ENCODE data around the gene CDK19. TPM values are rescaled to one million over a fixed set of nuclear protein-coding genes. Genes with fewer than 3 reads are reported as not detected.
"Not testable (repeated sequence)": the region's sequence is repeated elsewhere in the genome, so short reads cannot be mapped to it uniquely, and the experiment has no call there.

The CDK19 gene
- total RNA-seq, 6 experiments from 2014 or later: 18.6 to 22.4 (median 20.0) TPM

DNA sequence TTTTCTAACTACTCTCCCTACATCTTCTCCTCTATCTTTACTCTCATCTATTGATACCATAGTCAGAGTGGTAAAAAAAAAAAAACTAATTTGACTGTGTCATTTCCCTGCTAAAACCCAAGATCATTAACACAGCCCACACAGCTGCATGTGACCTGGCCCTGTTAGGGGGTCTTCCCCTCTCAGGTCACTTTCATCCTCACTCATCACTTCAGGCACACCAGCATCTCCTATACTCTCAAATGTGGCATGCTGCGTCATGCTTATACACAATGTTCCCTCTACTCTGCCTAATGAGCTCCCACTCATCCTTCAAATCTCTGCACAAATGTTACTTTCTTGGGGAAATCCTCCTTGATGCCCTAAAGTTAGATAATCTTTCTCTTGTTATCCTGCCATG, 86.8 kb downstream of the CDK19 start:
- Mint-ChIP-seq H3K36me3 (ENCODE audit: low read depth) (no peaks in the 10 kb centered on the region), H3K9me3 (no peaks in the 10 kb centered on the region), H3K27me3 (ENCODE audit: insufficient read depth) (peaks cover 1% of the 10 kb centered on the region; the same call in 1 of the 2 replicates), H3K4me3 (no peak overlapping the region), H3K4me1 (ENCODE audit: low read depth) (peaks cover 10% of the 10 kb centered on the region), H3K27ac (no peak overlapping the region)
- no peak for DNase-seq
- TF ChIP-seq, protein P1, sequence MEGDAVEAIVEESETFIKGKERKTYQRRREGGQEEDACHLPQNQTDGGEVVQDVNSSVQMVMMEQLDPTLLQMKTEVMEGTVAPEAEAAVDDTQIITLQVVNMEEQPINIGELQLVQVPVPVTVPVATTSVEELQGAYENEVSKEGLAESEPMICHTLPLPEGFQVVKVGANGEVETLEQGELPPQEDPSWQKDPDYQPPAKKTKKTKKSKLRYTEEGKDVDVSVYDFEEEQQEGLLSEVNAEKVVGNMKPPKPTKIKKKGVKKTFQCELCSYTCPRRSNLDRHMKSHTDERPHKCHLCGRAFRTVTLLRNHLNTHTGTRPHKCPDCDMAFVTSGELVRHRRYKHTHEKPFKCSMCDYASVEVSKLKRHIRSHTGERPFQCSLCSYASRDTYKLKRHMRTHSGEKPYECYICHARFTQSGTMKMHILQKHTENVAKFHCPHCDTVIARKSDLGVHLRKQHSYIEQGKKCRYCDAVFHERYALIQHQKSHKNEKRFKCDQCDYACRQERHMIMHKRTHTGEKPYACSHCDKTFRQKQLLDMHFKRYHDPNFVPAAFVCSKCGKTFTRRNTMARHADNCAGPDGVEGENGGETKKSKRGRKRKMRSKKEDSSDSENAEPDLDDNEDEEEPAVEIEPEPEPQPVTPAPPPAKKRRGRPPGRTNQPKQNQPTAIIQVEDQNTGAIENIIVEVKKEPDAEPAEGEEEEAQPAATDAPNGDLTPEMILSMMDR (IDR thresholded peaks at IDR 0.05): no peak

DNA sequence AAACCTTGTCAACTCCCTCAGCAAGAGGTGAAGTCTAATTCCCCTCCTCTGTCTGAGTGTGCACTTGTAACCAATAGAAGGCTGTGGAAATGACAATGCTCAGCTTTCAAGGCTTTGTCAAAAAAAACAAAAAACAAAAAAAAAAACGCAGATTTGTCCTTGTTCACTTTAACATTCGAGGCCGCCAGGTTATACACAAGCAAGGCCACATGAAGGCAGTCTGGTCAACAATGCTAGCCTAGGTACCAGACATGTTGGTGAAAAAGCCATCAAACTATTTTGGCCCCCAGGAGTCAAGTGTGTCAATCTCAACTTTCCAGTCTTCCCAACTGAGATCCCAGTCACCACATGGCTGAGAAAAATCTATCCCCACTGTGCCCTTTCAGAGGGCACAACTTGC, 92.3 kb downstream of the CDK19 start:
- TF ChIP-seq, protein P1 (IDR thresholded peaks at IDR 0.05): no peak
- H3K36me3 Mint-ChIP-seq (ENCODE audit: low read depth): no peaks in the 10 kb centered on the region
- no peaks in the 10 kb centered on the region for H3K4me1 Mint-ChIP-seq (ENCODE audit: low read depth)
- H3K4me3 Mint-ChIP-seq: no peak overlapping the region
- H3K27me3 Mint-ChIP-seq (ENCODE audit: insufficient read depth): no peaks in the 10 kb centered on the region
- H3K27ac Mint-ChIP-seq: no peak overlapping the region
- no peak for DNase-seq
- no peaks in the 10 kb centered on the region for H3K9me3 Mint-ChIP-seq

DNA sequence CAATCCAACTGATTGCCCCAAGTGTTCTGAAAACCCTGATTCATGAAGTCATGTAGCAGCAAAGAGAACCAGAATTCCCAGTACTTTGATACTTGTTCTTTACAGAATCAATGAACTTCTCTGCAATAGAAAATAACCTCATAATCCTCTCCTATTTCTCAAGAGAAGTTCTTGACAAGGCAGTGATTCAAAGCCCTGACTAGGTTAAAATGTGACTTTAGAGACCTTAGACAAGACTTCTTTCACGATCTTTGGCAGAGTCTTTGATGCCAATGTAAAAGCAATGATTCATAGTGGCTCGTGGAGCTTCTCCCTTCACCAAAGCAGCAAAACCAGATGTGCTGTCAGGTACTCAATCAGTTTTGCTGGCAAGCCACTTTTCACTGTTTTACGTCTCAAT, 95.2 kb downstream of the CDK19 start:
- Mint-ChIP-seq H3K27ac (no peak overlapping the region), H3K4me1 (ENCODE audit: low read depth) (peaks cover 5% of the 10 kb centered on the region; the same call in 1 of the 2 replicates), H3K4me3 (no peak overlapping the region), H3K27me3 (ENCODE audit: insufficient read depth) (no peaks in the 10 kb centered on the region), H3K36me3 (ENCODE audit: low read depth) (no peaks in the 10 kb centered on the region), H3K9me3 (no peaks in the 10 kb centered on the region)
- no peak for DNase-seq
- TF ChIP-seq, protein P1 (IDR thresholded peaks at IDR 0.05): no peak

DNA sequence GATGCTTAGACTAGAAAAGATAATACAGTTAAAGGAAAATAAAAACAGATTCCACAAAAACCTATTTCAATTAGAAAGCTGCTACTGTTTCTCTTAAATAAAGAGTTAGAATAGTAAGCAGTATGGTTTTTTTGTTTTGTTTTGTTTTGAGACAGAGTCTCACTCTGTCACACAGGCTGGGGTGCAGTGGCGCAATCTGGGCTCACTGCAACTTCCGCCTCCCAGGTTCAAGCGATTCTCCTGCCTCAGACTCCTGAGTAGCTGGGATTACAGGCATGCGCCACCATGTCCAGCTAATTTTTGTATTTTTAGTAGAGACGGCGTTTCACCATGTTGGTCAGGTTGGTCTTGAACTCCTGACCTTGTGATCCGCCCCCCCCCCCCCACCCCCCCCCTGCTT, 95.7 kb downstream of the CDK19 start:
- H3K27me3 Mint-ChIP-seq (ENCODE audit: insufficient read depth); H3K9me3 Mint-ChIP-seq; H3K4me1 Mint-ChIP-seq (ENCODE audit: low read depth); H3K27ac Mint-ChIP-seq; H3K36me3 Mint-ChIP-seq (ENCODE audit: low read depth); DNase-seq; H3K4me3 Mint-ChIP-seq: not testable (repeated sequence)

DNA sequence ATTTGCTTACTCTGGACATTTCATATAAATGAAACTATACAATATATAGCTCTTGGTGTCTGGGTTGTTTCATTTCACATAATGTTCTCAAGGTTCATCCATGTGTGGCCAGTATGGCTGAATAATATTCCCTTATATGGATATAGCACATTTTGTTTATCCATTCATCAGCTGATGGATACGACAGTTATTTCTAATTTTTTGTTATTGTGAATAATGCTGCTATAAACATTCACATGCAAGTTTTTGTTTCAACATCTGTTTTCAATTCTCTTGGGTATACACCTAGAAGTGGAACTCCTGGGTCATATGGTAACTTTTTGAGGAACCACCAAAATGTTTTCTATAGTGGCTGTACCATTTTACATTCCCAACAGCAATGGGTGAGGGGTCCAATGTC, 101.1 kb downstream of the CDK19 start:
- TF ChIP-seq, protein P1 (IDR thresholded peaks at IDR 0.05): no peak
- Mint-ChIP-seq H3K9me3 (no peaks in the 10 kb centered on the region), H3K36me3 (ENCODE audit: low read depth) (0 out of 2 replicates have a peak, but pooled peaks cover 4% of the 10 kb centered on the region), H3K4me1 (ENCODE audit: low read depth) (peaks cover 12% of the 10 kb centered on the region), H3K4me3 (no peak overlapping the region), H3K27me3 (ENCODE audit: insufficient read depth) (no peaks in the 10 kb centered on the region), H3K27ac (no peak overlapping the region)
- DNase-seq: no peak

DNA sequence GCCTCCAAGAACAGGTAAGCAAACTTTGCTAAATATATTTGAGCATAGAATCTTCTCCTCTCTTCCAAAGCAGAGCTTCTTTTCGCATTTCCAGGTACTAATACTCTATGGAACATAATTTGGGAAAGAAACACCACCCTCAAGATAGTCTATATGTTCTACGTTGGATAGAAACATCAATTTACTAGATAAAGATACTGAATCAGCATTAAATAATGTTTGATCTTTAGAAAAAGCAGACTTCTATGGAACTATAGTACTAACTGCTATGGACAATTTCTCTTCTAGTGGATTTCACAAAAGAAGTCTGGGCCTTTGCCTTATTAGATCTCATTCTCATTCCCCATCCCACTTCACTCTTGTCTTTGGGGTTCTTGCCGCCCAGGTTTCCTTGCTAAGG, 103.0 kb downstream of the CDK19 start:
- H3K9me3 Mint-ChIP-seq: no peaks in the 10 kb centered on the region
- no peak overlapping the region for H3K27ac Mint-ChIP-seq
- TF ChIP-seq, protein P1 (IDR thresholded peaks at IDR 0.05): no peak
- no peaks in the 10 kb centered on the region for H3K27me3 Mint-ChIP-seq (ENCODE audit: insufficient read depth)
- H3K4me3 Mint-ChIP-seq: no peak overlapping the region
- 0 out of 2 replicates have a peak, but pooled peaks cover 4% of the 10 kb centered on the region for H3K36me3 Mint-ChIP-seq (ENCODE audit: low read depth)
- DNase-seq: no peak
- H3K4me1 Mint-ChIP-seq (ENCODE audit: low read depth): peaks cover 20% of the 10 kb centered on the region
